Activated CD8-positive, alpha-beta memory T cell treated with anti-CD3 and anti-CD28 coated beads for 1 hour (primary cell): ENCODE results near the gene NR5A2.

Experiments
- DNase-seq, 2 donors: peaks; one replicate each; pipeline ENCODE4 v3.0.0-alpha.2; 2020; ENCODE audit warnings: low read depth in 1 of 2; ENCODE audit errors: extremely low read depth in 1 of 2

The NR5A2 gene

DNA sequence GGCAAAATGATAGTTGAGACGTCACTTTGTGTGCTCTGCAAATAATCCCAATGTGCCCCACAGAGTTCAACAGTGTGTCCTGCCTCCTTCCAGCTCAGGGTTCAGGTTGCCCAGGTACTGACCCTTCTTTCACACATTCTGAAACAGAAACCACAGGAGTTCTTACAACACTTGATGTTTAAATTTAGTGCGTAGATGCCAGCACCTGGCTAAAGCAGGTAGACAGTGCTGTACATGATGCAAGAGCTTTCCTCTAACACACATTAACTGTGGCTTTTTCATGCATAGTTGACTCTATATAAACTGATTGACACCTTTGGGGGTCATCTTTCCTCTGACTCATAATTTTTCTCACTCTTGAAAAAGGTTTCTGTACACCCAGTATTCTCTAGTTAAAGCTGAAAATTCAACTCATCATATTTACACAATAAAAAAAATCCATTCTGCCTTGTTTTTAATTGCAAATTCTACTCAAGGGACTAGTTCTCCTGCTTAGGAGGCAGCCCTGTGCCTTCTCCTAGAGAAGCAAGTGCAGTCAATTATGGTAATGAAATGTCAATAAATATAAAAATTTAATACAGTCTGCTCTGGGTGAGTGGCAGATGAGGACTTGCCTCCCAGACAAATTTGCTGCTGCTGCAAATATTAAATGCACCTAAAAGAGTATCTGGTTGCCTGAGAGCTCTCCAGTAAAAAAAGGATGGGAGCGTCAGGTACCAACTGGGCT lies 91.4 kb downstream of the NR5A2 start:
- DNase-seq: no peak

DNA sequence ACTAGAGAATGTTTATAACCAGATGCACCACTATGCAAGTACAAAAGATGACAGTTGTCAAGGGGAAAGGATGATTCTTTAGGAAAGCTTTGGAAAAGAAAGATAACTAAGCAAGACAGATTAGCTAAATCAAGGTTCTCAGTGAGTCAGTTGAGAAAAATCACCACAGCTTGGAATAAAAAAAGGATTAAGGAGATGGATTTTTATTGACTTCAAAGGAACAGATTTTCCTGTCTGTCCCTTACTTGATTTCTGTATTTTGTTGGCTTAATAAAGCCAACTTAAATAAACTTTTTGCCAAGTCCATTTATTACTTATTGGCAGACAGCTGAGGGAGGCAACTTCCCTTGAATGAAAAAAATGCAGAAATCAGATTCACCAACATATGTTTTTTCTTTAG lies 93.9 kb downstream of the NR5A2 start:
- DNase-seq: no peak

DNA sequence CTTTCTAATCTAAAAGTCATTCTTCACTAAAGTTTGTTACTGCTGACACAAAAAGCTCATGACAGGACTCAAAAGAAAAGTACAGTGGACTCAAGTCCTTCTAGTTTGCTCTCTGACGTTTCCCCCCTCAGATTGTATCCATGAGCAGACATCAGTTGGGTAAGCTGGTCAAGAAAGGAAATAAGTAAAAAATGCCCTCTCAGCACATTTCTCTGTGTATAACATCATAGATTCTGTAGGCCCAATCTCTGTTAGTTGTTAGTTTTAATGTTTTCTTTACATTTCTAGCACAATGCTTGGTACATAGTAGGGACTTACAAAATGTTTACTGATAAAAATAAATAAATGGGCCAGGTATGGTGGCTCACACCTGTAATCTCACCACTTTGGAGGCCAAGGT lies 96.8 kb downstream of the NR5A2 start:
- DNase-seq: no peak

DNA sequence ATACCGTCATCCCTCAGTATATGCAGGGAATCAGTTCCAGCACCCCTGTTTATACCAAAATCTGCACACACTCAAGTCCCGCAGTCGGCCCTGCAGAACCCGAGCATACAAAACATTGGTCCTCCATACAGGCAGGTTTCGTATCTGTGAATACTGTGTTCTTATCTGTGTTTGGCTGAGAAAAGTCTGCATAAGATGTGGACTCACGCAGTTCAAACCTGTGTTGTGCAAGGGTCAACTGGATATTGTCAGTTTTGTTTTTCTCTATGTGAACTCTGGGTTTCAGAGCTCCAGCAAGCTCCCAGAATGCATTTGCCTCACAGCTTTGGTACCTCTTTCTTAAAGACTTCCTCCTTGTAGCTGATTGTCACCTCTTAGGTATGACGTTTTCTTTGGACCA lies 100.6 kb downstream of the NR5A2 start:
- no peak for DNase-seq

DNA sequence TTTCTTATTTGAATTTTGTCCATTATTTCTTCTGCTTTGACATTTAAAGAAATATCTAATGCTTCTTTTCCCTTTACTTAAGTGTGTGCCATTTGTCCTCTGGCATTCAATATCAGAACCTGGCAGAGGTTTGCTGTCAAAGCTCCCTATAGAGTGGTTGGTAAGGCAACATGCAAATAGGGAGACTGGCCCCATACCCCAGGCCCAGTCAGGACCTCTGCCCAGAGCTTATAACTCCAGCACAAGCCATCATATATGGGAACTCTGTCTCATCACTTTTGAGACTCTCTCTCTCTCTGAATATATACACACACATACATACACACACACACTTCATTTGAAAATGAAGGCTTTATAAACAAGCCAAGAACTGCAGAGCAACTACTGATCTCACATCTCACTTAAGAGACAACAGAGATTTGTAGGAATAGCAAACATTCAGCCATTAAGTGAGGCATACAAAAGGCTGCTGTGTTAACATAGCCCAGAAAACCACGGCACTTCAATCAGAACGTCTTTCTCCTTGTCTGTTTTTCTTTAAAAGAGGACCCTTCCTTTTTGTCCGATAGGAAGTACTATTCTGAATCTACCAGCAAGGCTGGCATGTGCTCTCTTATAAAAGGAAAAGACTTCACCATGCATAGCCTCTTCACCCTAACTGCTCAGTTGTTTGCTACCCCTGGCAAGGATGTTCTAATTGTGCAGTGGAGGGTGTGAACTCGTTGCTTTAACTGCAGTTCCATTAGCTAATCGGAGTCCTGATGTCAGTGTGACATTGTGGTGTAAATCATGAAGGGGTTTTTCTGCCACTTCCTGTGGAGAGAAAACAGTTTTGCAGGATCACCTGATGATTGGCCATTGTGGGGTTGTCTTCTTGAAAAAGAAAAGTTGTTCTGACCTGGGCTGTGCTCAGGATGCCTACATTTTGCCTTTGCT lies 101.7 kb downstream of the NR5A2 start:
- no peak for DNase-seq

DNA sequence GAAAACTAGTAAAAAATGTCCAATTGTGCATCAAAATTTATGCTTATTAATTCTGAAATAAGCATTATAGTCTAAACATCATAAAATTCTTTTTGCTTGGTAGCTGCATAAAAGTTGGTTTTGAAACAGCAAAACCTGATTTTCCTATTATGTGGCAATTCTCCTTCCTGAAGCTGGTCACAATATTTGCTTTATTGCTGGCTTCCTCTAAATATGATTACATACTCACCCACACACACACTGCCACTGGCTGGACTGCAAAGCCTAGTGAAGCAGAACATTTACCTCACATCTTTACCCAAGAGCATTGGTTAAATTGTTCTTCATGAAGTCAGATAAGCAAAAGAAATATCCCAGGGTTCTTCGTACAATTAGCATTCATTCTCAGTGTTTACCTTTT lies 103.0 kb downstream of the NR5A2 start:
- DNase-seq: no peak

DNA sequence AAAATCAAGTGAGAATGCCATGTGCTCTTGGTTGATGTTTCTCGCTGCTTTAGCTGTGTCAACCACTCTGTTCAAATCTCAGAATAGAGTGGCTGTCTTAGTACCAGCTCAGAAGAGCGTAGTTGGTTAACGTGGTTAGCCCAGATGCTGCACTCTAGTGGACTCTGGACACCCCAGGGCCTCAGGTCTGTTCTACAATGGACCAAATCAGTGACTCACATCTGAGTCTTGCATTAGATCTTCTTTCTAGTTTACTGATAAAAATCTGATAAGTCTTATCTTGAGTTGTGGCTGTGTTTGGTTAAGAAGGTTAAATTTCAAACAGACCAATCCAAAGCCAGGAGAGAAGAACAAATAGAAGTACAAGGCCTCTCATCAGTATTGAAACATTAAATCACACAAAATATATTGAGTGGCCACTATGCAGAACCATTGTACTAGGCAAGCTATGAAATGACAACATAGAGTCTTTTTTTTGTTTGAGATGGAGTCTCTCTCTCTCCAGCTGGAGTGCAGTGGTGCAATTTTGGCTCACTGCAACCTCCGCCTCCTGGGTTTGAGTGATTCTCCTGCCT lies 104.1 kb downstream of the NR5A2 start:
- no peak for DNase-seq

DNA sequence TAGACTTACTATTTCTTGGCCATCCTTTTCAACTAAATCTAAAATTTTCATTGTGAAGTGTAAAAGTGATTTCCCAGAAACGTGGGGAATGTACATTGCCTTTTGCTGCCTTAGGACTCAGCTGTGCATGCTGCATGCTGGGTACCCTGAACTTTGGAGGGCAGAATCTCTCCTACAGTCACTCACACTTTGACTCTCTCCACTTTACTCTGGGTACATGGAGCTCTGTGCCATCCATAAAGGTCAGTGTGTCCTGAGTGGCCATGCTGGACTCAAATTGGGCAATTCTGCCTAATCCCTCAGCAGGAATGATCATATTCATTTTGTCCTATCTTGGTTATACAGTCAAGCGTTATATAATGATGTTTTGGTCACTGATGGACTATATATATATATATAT lies 105.6 kb downstream of the NR5A2 start:
- no peak for DNase-seq

DNA sequence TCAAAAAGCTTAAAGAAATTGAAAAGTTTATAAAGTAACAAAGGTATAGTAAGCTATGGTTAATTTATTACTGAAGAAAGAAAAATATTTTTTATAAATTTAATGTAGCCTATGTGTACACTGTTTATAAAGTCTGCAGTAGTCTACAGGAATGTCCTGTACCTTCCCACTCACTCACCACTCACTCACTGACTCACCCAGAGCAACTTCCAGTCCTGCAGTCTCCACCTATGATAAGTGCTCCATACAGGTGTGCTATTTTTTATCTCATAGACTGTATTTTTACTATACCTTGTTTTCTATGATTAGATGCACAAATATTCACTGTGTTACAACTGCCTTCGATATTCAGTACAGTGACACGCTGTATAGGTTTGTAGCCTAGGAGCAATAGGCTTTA lies 106.6 kb downstream of the NR5A2 start:
- no peak for DNase-seq

DNA sequence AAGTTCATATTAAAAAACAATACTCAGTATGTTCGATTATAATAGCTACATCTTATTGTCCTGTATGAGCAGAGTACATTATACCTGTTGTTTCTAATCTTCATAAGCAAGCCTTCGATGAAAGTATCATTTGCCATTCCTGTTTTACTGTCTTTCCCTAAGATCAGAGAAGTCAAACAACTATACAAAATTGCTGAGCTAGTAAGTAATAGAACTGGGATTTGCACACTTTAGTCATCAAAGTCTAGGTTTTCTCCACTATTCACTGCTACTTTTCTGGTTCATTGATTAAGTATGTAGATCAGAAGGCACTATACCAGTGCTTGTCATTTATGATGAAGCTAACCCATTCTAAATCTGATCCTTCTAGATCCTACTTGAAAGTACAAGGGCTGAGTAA lies 108.9 kb downstream of the NR5A2 start:
- DNase-seq: no peak

DNA sequence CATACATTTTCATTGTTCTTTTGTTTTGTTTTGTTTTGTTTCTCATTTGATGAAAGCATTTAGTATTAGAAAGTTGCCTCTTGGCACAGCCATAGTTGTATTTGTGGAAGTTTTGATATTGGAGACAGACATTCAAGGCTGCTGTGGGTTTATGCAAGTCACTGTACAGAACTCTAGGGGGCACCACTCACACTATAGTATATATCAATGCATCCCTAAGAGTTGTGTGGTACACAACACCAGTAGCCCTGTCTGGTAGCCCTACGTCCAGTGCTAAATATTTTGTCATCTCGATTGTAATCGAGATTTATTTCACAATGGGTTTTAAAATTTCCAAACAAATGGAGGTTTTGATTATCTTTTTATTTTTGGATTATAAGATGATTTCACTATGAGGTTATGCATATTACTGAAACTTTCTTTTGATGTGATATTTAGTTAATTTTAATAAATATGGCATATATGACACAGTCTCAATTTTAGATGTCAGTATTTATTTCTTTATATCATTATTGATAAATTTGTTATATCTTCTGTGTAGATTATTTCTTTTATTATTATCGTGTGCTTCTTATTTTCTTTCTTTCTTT lies 112.2 kb downstream of the NR5A2 start:
- DNase-seq: no peak

DNA sequence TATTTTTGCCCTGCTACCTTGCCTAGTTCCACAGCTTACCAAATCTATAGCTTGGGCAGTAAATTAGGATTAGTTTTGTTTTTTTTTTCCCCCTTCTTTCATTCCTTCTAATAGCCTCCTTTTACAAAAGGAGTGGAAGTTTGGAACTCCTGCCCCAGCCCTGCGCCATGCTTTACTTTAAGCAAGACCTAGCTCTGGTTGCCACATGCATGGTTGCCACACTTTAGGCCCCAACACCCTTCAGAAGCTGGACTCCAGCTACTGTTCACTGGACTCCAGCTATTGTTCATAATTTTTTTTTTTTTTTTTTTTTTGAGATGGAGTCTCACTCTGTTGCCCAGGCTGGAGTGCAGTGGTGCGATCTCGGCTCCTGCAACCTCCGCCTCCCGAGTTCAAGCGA lies 115.8 kb downstream of the NR5A2 start:
- DNase-seq: no peak

DNA sequence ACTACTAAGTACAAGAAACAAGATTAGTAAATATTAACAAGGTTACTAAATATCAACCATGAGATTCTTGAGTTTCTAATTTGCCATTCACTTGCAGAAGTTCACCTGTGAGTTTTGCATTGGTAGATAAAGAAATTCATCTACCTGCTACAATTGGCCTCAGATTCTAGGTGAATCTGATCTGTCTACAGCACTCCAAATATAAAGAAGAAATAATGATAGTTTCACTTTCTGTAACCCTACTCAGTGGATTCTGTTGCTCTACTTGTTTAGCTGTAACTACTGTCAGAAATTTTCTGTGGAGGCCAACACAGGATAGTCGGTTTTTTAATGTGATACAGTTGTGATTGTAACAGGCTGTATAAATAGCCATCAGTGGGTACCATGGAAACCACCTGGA lies 118.6 kb downstream of the NR5A2 start:
- DNase-seq: no peak

DNA sequence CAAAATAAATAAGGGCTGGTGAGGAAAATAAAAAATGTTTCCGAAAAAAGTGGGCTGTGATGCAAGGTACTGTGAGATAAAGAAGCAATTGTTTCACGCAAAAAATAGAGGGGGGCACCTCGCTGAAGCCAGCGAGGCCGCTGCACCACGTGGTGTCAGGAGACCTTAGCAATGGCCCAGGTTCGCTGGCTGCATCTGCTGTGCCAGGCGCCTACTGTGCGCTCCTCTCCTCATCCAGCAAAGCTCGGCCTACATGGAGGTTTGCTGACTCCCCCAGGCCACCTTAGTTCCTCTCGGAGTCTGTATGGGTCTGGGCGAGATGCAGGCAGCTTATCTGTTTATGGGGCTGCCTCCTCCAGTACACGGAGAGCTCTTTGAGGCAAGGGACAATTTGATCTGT lies 119.6 kb downstream of the NR5A2 start:
- no peak for DNase-seq

DNA sequence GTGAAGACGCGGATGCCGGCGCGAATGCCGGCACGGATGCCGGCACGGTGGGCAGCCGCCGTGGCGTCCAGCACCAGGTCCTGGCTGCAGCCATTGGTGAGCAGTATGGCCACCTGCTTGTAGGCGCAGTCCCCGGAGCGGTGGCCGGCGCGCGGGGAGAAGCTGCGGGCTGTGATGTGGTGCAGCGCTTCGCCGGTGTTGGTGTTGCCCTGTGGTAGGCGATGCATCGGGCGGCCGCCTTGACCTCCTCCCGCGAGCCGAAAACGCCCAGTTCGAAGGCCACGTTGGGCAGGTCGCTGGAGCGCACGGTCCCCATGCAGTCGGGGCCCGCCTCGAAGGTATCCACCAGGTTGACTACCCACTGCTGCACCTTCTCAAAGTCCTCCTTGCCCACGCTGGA lies 120.2 kb downstream of the NR5A2 start:
- DNase-seq: no peak

DNA sequence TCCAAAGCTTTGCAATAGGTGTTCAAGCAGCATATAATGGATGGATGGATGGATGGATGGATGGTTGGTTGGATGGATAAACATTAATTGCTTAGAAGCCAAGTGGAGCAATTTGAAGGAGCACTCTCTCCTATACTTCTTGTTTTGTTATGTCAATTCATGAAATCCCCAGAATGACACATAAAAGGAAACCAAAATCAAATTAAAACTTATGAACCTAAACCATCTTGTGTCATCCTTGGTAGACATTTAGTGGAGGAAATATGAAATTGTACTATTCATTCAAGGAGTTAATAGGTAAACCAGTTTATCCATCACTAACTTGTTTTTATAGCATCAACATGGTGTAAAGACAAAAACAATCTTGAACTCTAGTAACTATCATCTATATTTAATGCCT lies 122.5 kb downstream of the NR5A2 start:
- no peak for DNase-seq

DNA sequence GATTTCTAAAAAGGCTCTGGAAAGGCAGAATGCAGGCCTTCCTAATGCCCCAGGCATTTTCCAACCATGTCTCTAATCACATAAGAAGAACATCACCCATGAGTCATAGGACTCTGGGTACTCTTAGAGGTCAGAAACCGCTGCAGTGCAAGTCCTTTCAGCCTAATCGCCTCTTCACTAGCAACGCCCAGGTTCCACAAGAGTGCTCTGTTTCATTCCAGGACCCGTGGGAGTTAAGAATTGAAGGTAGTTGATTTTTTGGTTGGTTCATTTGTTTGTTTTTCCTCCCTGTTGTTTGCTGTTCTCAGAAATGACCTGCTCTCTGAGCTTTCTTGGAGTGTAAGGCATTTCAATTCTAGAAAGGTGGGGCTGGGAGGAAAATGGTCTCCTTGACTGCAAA lies 123.2 kb downstream of the NR5A2 start:
- no peak for DNase-seq

DNA sequence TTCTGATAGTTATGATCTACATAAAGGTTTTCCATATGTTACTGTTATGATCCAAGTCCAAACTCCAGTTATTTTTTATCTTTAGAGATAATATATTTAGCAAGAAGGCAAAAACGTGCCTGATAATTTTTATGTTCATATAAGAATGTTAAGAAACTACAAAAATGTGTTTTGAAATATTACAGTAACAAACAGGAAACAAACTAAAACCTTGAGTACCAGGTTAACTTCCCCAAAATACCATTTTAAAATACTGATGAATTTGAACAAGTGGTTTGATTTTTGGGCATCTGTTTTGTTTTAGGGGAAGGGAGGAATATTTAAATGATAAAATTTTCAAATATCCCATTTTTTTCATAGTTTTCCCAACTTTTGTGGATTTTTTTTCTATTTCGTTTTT lies 124.8 kb downstream of the NR5A2 start:
- no peak for DNase-seq

DNA sequence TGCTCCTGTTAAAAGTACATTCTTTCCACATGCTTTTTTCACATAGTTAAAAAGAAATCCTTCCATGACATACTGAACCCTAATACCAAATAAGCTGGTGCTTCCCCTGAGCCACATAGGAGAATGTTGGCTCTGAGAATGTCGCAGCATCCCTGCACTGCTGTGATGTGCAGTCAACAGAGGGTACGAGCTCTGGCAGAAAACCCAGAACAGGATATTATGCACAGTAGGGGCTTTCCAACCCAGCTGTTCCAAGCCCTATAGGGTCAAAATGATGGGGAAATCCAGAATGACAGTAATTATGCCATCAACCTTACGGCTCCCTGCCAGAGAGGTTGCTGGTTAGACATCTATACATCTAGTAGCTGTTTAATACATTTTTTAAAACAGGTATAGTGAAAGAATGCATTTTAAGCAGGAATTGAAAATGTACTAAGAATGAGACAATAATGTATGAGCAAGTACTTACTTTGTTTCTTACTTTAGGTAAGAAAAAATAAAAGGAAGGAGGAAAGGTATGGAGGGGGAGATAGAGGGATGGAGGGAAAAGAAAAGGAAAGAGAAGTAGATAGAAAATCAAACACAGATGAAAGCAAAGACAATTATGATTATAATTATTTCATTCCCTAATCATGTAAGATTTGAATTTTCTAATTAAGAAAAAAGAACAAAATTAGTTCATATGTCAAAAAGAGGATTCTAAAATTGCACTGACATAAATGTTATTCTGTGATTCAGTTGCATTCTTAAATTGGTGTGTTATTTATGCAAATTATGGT lies 126.0 kb downstream of the NR5A2 start:
- DNase-seq: no peak

DNA sequence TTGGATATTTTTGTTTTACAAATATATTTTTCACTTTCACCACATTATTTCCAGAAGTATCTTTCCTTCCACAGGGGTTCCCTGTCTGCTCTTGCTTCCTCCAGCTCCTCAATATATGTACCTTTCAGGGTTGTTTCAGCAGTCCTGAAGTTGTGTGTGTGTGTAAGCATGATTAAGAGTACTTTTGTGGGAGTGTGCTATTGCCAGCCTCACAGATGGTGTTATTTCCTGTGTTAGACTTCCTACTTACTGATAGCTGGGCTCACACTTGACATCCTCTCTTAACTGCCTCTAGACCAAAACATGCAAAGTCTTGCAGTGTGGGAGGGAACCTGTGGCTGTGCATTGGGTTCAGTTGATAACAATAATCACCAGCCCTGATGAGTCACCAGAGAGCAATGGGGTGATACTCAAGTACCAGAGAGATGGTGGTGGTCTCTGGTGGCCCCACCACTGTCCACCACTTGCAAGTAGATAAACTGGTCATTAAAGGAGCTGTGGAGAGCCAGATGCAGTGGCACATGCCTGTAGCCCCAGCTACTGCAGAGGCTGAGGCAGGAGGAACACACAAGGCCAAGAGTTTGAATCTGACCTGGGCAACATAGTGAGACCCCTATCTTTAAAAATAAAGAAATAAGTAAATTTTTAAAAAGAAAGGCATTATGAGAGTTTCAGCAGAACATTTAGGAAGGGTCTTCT lies 126.7 kb downstream of the NR5A2 start:
- peak in 1 of 2 donors; percentile 14 for DNase-seq
